Stimulated activated CD8-positive, alpha-beta memory T cell treated with anti-CD3 and anti-CD28 coated beads, Interleukin-7, amount 100 ng/mL, for 24 hours (primary cell): ENCODE data around the gene MUC20.
"Not testable (repeated sequence)": the region's sequence is repeated elsewhere in the genome, so short reads cannot be mapped to it uniquely, and the experiment has no call there.

Experiments used
- DNase-seq: peaks from one replicate; pipeline ENCODE4 v3.0.0-alpha.2; 2020; ENCODE audit warnings: low read depth

The MUC20 gene

DNA sequence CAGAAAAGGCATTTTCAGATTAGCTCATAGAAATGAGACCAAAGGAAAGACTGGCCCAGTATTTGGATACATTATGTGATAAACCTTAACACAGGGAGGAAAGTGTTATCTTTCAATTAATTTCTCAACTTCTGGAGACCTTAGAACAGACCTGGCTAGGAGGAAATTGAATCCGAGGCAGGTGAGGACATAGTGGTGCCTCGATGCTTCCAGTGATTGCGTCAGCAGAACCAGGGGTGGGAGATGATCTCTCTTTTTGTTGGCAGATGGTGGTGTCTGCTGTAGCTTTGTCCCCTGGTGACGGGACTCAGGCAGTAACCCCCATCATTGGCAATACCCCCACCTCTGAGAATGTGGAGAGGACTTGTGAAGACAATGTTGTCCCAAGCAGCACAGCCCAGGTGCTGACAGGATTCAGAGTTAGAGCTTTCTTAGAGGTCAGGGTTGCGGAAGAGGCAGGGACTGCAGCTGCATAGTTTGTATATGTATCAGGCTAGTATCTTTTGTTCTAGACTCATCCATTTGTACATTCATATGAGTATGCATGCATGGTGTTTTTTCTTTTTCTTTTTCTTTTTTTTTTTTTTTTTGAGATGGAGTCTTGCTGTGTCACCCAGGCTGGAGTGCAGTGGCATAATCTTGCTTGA lies 27.9 kb upstream of the MUC20 start:
- no peak for DNase-seq

DNA sequence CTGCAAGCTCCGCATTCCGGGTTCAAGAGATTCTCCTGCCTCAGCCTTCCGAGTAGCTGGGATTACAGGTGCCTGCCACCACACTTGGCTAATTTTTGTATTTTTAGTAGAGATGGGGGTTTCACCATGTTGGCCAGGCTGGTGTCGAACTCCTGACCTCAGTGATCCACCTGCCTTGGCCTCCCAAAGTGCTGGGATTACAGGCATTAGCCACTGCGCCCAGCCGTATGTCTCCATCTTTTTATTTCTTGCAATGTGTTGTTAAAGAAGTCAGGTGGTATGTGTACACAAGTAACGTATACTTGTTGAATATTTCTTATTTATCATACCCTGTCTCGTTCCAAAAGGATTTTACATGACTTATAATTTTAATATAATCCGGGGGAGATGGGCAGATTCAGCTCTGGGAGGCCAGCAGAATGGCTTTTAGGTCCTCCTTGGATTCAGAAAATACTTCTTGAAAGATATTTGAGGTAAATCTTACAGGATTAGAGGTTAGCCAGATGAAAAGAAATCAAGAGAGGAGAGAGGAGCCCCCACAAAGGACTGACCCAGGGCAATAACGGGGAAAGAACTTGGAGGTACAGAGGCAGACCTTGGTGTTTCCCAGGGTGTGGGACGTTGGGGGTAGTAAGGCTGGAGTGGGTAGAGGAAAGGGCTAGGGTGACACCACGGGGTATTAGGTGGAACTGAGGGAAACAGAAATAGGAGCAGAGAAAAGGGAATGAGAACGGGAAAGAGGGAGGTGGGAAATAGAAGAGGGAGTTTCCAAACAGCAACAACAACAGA lies 27.2 kb upstream of the MUC20 start:
- DNase-seq: no peak

DNA sequence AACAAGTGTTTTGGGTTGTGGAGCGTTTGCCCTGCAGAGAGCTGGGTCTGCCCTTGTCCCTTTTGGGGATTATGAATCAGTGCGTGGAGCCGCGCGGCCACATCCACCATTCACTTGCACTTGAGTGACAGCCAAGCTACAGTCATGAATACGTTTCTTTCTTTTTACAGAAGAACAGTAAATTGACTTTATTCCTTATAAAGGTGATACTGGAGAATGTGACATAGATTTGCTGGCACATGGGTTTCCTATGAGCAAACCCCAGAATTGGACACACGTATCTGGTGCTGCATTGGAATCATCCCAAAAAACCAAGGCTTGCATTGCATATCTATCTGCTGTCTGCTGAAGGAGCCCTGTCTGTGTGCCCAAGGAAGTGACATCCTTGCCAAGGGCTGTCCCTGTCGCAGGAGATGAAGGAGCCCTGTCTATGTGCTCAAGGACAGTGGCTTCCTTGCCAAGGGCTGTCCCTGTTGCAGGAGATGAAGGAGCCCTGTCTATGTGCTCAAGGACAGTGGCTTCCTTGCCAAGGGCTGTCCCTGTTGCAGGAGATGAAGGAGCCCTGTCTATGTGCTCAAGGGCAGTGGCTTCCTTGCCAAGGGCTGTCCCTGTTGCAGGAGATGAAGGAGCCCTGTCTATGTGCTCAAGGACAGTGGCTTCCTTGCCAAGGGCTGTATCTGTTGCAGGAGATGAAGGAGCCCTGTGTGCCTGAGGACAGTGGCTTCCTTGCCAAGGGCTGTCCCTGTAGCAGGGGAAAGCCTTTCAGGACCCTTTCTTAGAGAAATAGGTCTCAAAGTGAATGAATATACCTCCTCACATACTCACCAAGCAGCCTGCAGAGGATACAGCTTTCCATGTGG lies 26.3 kb upstream of the MUC20 start:
- DNase-seq: not testable (repeated sequence)

GRCh38 chr3:195696632-195697278 lies 24.0 kb upstream of the MUC20 start:
- no peak for DNase-seq

DNA sequence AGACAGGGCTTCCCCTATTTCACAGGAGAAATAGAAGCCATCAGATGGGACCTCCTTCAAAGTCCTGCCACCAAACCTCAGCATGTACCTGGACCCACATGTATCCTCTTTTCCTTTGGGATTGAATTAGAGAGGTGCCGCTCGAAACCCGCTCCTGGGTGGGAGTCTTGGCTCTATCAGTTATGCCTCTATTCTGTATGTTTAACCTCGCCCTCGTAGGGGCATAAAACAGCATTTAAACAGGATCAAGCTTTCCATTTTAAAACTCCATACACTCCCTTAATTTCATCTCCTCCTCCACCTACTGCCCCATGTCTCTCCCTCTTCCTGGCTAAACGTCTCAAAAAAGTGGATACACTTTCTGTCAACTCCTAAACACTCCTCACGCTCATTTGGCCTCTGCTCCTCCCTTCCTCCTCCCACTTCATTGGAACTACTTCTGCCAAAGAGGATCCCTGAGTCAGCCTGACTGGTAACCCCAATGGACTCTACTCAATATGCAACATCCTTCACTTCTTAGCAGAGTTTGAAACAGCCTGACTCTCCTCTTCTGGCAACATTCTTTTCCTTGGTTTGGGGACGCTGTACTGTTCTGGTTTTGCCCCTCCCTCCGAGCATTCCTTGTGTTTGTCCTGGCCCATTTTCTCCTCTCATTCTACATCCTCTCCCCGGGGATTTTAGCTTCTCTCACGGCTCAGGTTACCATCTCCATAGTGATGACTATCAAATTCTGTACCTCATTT lies 23.0 kb upstream of the MUC20 start:
- no peak for DNase-seq

- no peak for DNase-seq
Observed at GRCh38 chr3:195698325-195698646, 22.5 kb upstream of the MUC20 start.

DNA sequence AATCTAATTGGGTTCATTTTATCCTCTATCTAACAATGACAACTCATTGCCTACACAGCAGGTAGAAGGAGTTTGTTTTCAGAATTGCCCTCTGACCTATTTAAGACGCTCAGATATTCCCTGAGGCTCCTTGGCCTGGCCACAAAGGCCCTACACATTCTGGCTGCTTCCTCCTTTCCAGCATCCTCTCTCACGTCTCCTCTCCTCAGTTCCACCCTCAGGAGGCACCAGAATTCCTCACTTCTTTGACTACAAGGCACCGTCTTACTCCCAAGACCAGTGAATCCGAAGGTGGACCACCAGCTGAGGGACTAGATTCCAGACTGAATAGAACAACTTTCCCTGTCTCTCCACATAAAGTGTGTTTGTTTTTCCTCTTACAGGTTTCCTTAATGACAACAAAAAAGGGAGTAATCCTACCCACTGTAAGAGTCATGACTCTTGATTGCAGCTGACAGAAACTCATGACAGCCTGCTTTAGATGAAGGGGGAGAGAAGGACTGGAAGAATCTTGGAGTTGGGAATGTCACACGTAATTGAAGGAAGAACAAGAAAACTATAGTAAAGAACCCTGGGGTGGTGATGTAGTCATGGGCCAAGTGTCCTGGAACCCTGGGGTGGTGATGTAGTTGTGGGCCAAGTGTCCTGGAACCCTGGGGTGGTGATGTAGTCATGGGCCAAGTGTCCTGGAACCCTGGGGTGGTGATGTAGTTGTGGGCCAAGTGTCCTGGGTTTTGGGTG lies 22.0 kb upstream of the MUC20 start:
- DNase-seq: no peak

GRCh38 chr3:195699388-195699771 lies 21.4 kb upstream of the MUC20 start:
- DNase-seq: no peak

- no peak for DNase-seq
Observed at GRCh38 chr3:195699860-195700259, 20.9 kb upstream of the MUC20 start.

GRCh38 chr3:195700319-195700718 lies 20.5 kb upstream of the MUC20 start:
- no peak for DNase-seq

GRCh38 chr3:195701042-195701915 lies 19.5 kb upstream of the MUC20 start:
- DNase-seq: no peak

DNA sequence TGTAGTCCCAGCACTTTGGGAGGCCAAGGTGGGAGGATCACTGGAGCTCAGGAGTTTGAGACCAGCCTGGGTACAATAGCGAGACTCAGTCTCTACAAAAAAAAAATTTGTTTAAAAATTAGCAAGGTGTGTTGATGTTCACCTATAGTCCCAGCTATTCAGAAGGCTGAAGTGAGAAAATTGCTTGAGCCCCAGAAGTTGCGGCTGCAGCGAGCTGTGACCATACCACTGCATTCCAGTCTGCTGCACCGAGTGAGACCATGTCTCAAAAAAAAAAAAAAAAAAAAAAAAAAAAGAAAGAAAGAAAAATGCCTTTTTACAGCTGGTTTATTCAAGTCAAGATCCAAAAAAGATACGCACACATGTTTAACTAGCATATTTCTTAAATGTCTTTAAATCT lies 17.0 kb upstream of the MUC20 start:
- no peak for DNase-seq

DNA sequence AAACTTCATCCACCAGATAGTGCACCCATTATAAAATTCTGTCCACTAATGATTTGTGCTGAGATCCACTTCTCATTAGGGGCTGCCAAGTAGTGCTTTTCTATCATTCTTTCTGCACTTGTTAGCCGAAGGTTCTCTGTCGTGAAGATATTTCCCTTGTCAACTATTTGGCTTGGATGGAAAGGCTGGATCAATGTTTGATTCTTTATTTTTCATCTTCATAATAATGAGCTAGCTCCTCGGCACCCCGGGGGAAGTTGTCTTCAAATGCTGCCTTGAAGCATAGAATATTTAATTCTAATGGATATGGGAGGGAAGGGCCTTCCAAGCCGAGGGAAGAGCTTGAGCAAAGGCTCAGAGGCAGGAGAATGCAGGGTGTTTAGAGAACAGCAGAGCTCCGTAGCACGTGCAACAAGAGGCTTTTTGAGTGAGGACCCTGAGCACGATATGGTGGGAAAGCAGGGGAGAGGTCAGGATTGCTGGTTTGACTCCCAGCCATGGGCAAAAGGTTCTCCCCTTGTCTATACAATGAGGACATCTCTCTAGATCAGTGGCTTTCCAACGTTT lies 16.3 kb upstream of the MUC20 start:
- no peak for DNase-seq

DNA sequence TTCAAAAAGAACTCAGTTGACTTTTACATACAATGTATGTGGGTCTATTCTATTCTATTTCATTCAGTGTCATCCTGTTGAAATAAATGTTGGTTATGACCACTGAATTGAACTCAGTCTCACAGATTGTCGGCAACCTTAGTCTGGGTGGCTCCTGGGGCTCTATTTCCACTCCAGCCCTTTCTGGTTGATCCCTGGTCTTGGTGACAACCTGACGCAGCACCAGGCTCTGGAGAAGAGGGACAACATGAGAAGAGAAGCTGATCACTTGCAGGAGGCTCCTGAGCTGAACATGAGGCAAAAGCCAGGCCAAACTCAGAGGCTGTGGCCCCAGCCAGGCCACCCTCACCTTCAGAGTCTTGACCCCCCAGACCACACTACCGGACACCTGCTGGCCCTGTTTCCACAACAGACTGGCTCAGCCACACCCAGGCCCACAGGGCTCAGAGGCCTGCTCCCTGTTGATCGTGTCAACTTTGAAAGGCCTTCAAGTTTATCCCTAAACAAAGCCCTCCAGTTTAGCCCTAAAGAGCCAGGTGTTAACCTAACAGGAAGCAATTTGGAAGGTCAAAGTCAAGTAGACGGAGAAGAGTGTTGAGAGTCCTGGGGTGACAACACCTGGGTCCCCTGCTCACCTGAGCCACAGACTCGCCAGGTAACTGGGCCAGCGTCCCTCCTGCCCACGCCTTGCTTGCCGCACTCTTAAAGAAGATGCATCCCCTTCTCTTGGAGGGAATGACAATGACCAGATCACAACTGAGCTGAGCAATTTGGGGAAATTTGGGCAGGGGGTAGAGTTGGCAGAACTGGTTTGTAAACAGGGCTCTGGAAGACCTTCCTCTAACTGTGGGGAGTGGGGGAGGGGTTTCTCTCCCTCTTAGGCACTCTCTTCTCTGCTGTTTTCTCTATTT lies 15.4 kb upstream of the MUC20 start:
- no peak for DNase-seq

GRCh38 chr3:195708061-195708460 lies 12.7 kb upstream of the MUC20 start:
- no peak for DNase-seq

DNA sequence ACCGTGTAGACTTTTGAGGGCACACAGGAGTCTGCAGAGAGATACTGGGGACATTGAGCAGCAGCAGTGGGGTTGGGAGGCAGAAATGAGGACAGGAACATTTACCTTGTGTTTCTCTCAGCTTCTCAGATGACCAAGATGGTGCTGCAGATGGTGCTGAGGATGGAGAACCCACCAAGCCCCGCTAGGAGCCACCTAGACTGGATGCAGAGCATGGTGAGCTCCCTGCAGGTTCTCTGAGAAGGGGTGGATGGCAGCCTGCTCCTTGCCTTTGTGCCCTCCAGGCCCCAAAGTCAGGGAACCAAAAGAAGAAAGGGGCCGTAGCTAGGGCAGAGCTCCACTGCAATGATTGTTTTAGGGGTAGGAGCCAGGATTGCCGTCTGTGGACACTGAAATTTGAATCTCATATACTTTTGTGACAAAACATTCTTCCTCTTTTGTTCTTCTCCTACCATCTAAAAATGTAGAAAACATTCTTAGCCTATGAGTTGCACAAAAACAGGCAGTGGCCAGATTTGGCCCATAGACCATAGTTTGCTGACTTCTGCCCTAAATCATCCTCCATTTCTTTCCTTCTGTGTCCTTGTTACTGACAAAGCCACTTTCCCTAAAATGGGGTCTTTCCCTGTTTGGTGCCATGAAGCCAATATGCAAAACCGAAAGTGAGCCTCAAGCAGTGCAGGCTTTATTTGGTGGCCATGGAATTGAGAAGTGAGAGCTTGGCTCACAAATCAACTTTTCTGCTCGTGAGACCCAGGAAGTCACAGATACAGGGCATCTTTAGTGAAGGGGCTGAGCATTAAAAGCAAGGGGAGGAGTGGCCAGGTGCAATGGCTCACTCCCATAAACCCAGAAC lies 11.9 kb upstream of the MUC20 start:
- DNase-seq: no peak

GRCh38 chr3:195709676-195710085 lies 11.1 kb upstream of the MUC20 start:
- DNase-seq: no peak
